Measurements from ENCODE around the gene IREB2. TPM values are rescaled to one million over a fixed set of nuclear protein-coding genes. Genes with fewer than 3 reads are reported as not detected.

Gene IREB2
- total and polyA plus RNA-seq, 2 of the 13 experiments (the other 11 are each of a cell fraction or from before 2014, with no cell fraction given), result 24.2 to 30.4 TPM

- peak; percentile 45; the same call in 1 of the 2 replicates for TF ChIP-seq TFAP4 (IDR thresholded peaks at IDR 0.05; ENCODE audit: borderline replicate concordance, low read depth)
- no peak for TF ChIP-seq THAP11 (CRISPR knock-in tag; IDR thresholded peaks at IDR 0.05)
- peak; percentile 44 for TF ChIP-seq HNF4G (IDR thresholded peaks at IDR 0.05; ENCODE audit: borderline replicate concordance, low read depth, low read length)
- no peak for TF ChIP-seq HNF4G (CRISPR knock-in tag; IDR thresholded peaks at IDR 0.05; ENCODE audit: borderline replicate concordance, low read depth)
Measured at GRCh38 chr15:78418686-78419085, 19.3 kb upstream of the IREB2 start (continued).

- Histone ChIP-seq H3K9me3 (ENCODE audit: low read length) (no peaks in the 10 kb centered on the region), H3K27ac (ENCODE audit: extremely low read length, insufficient read depth, low read length) (no peak overlapping the region), H3K4me1 (ENCODE audit: insufficient read depth, low read length) (peaks cover 55% of the 10 kb centered on the region), H3K27me3 (ENCODE audit: control insufficient read depth in 1 of 2, insufficient read depth in 2 of 2, low read length in 2 of 2) (0 out of 5 replicates have a peak, but pooled peaks cover 0 to 3% of the 10 kb centered on the region in 2 experiments), H3K4me2 (ENCODE audit: low read depth, low read length) (0 out of 2 replicates have a peak overlapping the region, but pooled peaks have one; percentile 4), H2AFZ (ENCODE audit: low read length) (no peak overlapping the region), H3K36me3 (replicated peaks in 1 of 2; ENCODE audit: control insufficient read depth in 1 of 2, insufficient read depth in 2 of 2, low read length in 2 of 2) (no peaks in the 10 kb centered on the region; a peak in 1 of 5 replicates), H3K79me2 (ENCODE audit: insufficient read depth, low read length) (no peaks in the 10 kb centered on the region), H4K20me1 (ENCODE audit: insufficient read depth, low read length) (no peaks in the 10 kb centered on the region), H3K9ac (ENCODE audit: insufficient read depth, low read depth, low read length) (no peak overlapping the region), H3K4me3 (replicated peaks in 1 of 3; ENCODE audit: insufficient read depth in 1 of 3, low read depth in 2 of 3, low read length in 3 of 3) (no peak overlapping the region)
- intact Hi-C loops (cut with micrococcal nuclease; ENCODE audit: unreplicated experiment) (no loop called here), in situ Hi-C loops (cut with HindIII; ENCODE audit: extremely low pct_ligation_motif_present, low pct_unique_long_range_greater_than_20kb) (no loop called here)
- FAIRE-seq (no peak), DNase-seq (ENCODE audit: low spot score) (no peak), ATAC-seq (no peak)
- ChIA-PET POLR2A (interaction anchor here (1.6 to 2.6 kb wide), 2 partner anchors 19 to 115 kb away, joined by 6 to 15 read pairs; partner anchors contain the start of gene IREB2), CTCF (ENCODE audit: low intra/inter-chr PET ratio, low total read pairs) (no interaction called here)
- WGBS (ENCODE audit: low lambda C conversion rate), result 14% methylated on average over 3 of the region's 3 CpGs
- no TSS peak for BruUV-seq (replicated peaks)
- TF ChIP-seq HNF1B (CRISPR knock-in tag; IDR thresholded peaks at IDR 0.05) (no peak), ATF2 (CRISPR knock-in tag; IDR thresholded peaks at IDR 0.05) (no peak), ZNF18 (CRISPR knock-in tag; IDR thresholded peaks at IDR 0.05; ENCODE audit: insufficient replicate concordance) (no peak), NR3C1 (CRISPR knock-in tag; IDR thresholded peaks at IDR 0.05) (no peak)
Measured at GRCh38 chr15:78419367-78419766, 18.6 kb upstream of the IREB2 start.

Data from HepG2 (cell line).